PFSK-1 (cell line): ENCODE measurements around the gene LRFN3.

ENCODE experiments used
- FOXP2 ChIP-seq: optimal IDR thresholded peaks from 2 replicates; pipeline ENCODE3; 2011; ENCODE audit warnings: borderline replicate concordance, control low read depth, inconsistent platforms; ENCODE audit not compliant: insufficient read depth; ENCODE audit errors: extremely low read length, extremely low read depth
- POLR2AphosphoS5 ChIP-seq: IDR thresholded peaks from 2 replicates; pipeline ENCODE4 v1.6.1; 2012; ENCODE audit warnings: low read depth, mild to moderate bottlenecking, control low read depth, low read length, moderate library complexity
- SIN3A ChIP-seq: IDR thresholded peaks from 2 replicates; pipeline ENCODE4 v1.6.1; 2012; ENCODE audit warnings: mild to moderate bottlenecking, low read length, moderate library complexity, borderline replicate concordance; ENCODE audit not compliant: insufficient read depth
- TAF1 ChIP-seq: IDR thresholded peaks from 2 replicates; pipeline ENCODE4 v1.6.1; 2012; ENCODE audit warnings: low read length, control low read depth, borderline replicate concordance; ENCODE audit not compliant: insufficient read depth
- TF ChIP-seq, protein P1 (sequence below), 2 experiments: IDR thresholded peaks; 2 replicates each; pipeline versions ENCODE4 v1.6.1 to v1.8.0; 2011 to 2012; ENCODE audit warnings: low read depth in 2 of 2, low read length in 2 of 2, control low read depth in 1 of 2, inconsistent platforms in 1 of 2, mild to moderate bottlenecking in 1 of 2, moderate library complexity in 1 of 2; ENCODE audit not compliant: insufficient read depth in 1 of 2

Gene LRFN3

GRCh38 chr19:35943321-35944301 is 7.4 kb downstream of the LRFN3 start:
- TF ChIP-seq TAF1 = no peak
- TF ChIP-seq FOXP2 = no peak
- no peak for TF ChIP-seq SIN3A
- TF ChIP-seq POLR2AphosphoS5 = no peak

DNA sequence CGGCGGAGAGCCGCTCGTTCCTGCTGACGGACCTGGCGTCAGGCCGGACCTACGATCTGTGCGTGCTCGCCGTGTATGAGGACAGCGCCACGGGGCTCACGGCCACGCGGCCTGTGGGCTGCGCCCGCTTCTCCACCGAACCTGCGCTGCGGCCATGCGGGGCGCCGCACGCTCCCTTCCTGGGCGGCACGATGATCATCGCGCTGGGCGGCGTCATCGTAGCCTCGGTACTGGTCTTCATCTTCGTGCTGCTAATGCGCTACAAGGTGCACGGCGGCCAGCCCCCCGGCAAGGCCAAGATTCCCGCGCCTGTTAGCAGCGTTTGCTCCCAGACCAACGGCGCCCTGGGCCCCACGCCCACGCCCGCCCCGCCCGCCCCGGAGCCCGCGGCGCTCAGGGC is 8.4 kb downstream of the LRFN3 start:
- no peak for TF ChIP-seq FOXP2
- no peak for TF ChIP-seq SIN3A
- TF ChIP-seq, protein P1, sequence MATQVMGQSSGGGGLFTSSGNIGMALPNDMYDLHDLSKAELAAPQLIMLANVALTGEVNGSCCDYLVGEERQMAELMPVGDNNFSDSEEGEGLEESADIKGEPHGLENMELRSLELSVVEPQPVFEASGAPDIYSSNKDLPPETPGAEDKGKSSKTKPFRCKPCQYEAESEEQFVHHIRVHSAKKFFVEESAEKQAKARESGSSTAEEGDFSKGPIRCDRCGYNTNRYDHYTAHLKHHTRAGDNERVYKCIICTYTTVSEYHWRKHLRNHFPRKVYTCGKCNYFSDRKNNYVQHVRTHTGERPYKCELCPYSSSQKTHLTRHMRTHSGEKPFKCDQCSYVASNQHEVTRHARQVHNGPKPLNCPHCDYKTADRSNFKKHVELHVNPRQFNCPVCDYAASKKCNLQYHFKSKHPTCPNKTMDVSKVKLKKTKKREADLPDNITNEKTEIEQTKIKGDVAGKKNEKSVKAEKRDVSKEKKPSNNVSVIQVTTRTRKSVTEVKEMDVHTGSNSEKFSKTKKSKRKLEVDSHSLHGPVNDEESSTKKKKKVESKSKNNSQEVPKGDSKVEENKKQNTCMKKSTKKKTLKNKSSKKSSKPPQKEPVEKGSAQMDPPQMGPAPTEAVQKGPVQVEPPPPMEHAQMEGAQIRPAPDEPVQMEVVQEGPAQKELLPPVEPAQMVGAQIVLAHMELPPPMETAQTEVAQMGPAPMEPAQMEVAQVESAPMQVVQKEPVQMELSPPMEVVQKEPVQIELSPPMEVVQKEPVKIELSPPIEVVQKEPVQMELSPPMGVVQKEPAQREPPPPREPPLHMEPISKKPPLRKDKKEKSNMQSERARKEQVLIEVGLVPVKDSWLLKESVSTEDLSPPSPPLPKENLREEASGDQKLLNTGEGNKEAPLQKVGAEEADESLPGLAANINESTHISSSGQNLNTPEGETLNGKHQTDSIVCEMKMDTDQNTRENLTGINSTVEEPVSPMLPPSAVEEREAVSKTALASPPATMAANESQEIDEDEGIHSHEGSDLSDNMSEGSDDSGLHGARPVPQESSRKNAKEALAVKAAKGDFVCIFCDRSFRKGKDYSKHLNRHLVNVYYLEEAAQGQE (IDR thresholded peaks at IDR 0.05; ENCODE audit: insufficient read depth in 1 of 2, low read depth in 2 of 2, low read length in 2 of 2) = no peak
- no peak for TF ChIP-seq POLR2AphosphoS5
- TF ChIP-seq TAF1 = no peak

DNA sequence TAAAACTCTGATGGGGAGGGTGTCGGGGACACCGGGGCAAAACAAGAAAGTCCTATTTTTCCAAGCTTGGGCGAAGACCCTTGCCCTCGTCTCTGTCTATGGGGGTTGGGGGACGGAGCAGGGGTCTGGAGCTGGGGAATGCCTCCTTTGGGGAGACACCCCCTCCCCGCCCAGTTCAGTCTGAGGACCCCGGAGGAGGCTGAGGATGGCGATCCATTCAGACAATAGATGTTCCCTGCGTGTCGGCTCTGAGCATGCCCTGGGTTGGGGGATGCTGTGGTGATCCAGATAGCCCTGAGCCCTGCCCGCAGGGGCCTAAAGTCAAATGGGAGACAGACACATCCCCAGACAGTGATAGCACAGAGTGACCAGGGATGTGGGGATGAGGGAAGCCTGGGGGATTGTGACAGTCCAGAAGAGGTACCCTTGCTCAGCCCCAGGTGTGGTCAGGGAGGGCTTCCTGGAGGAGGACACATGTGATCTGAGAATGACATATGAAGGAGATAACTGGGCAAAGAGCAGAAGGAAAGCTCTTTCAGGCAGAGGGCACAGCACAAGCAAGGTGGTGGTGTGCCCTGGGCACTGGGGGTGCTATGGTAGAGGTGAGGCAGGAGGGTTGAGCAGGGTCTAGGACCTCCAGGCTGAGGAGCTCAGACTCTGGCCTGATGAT is 9.1 kb downstream of the LRFN3 start:
- no peak for TF ChIP-seq FOXP2
- TF ChIP-seq POLR2AphosphoS5 = no peak
- TF ChIP-seq, protein P1 (IDR thresholded peaks at IDR 0.05; ENCODE audit: insufficient read depth in 1 of 2, low read depth in 2 of 2, low read length in 2 of 2) = no peak
- TF ChIP-seq TAF1 = no peak
- TF ChIP-seq SIN3A = no peak

GRCh38 chr19:35946203-35946602 is 10.0 kb downstream of the LRFN3 start:
- TF ChIP-seq, protein P1 (IDR thresholded peaks at IDR 0.05; ENCODE audit: insufficient read depth in 1 of 2, low read depth in 2 of 2, low read length in 2 of 2) = no peak
- TF ChIP-seq TAF1 (no peak), FOXP2 (no peak), POLR2AphosphoS5 (no peak), SIN3A (no peak)

DNA sequence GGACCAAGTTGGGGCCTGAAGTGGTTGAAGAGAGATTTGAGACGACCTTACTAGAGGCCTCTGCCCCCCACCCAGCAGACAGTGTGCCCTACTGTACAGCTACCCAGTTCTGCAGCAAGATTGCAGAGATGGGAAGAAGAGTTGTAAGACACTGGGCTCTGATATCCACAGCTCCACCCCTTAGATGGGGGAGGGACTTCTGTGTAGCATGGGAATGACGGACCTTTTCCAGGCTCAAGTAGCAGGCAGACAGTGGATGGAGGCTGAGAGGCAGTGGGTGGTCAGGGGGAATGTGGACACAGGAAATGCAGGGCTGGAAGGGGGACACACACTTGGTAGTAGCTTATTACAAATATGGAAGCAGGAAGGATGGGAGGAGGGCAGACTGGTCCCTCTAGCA is 13.0 kb downstream of the LRFN3 start:
- TF ChIP-seq POLR2AphosphoS5 (no peak), FOXP2 (no peak), TAF1 (no peak), SIN3A (no peak)
- TF ChIP-seq, protein P1 (IDR thresholded peaks at IDR 0.05; ENCODE audit: insufficient read depth in 1 of 2, low read depth in 2 of 2, low read length in 2 of 2) = no peak
